GM12878 (cell line): ENCODE results near the gene PLEKHM2.

Experiments used
- CHD1 ChIP-seq: IDR thresholded peaks from 2 replicates; pipeline ENCODE4 v1.6.1; 2012; ENCODE audit warnings: low read depth, low read length, improper control_type of control experiment
- CREB1 ChIP-seq: IDR thresholded peaks from 2 replicates; pipeline ENCODE4 v1.6.1; 2012; ENCODE audit warnings: low read depth, mild to moderate bottlenecking, inconsistent platforms
- CREM ChIP-seq: IDR thresholded peaks from 2 replicates; pipeline ENCODE4 v1.6.1; 2014; ENCODE audit warnings: antibody characterized with exemption, low read depth
- EP300 ChIP-seq, 2 experiments: fragments of 150-350 bp in 1 of 2; IDR thresholded peaks; 2 replicates each; pipeline ENCODE4 v1.6.1; 2011 to 2012; ENCODE audit warnings: low read depth in 2 of 2, low read length in 2 of 2, borderline replicate concordance in 1 of 2, improper control_type of control experiment in 1 of 2, inconsistent platforms in 1 of 2; ENCODE audit not compliant: control insufficient read depth in 1 of 2
- RCOR1 ChIP-seq: conservative IDR thresholded peaks from 2 replicates; pipeline ENCODE4 v1.6.1; 2012; ENCODE audit warnings: low read depth, low read length, improper control_type of control experiment
- SMC3 ChIP-seq: IDR thresholded peaks from 2 replicates; pipeline ENCODE4 v1.6.1; 2011; ENCODE audit warnings: low read length, improper control_type of control experiment, borderline replicate concordance
- TF ChIP-seq, protein P1 (sequence below), 3 experiments: IDR thresholded peaks in 2 of 3; conservative IDR thresholded peaks in 1 of 3; 2 replicates each; pipeline ENCODE4 v1.5.1; 2011; ENCODE audit warnings: low read depth in 3 of 3, low read length in 3 of 3, mild to moderate bottlenecking in 3 of 3, control low read depth in 2 of 3, moderate library complexity in 2 of 3, inconsistent platforms in 1 of 3, mixed read lengths in 1 of 3; ENCODE audit not compliant: control insufficient read depth in 2 of 3, insufficient read depth in 1 of 3; ENCODE audit errors: extremely low read depth in 1 of 3
- TF ChIP-seq, protein P2 (sequence below): fragments of 450-650 bp; IDR thresholded peaks from 2 replicates; pipeline ENCODE4 v1.6.1; 2016; ENCODE audit warnings: mild to moderate bottlenecking, moderate library complexity, borderline replicate concordance

DNA sequence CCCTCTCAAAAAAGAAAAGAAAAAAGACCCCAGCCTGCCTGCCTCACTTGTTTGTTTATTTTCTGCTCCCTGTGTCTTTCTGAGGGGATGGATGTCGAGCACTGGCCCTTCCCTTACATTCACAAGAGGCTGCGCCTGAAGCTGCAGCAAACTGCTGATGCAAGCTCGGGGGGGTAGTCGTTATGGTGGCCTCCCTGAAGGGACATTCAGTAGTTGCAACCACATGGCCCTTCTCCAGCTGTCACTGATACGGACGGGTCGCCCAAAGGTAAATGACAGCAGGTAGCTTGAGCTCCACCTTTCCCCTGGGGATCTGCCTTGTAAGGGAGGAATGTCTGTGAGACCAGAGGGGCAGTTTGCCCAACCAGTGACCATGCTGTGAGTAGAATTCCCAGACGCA is 17.7 kb downstream of the PLEKHM2 start:
- TF ChIP-seq SMC3: no peak
- TF ChIP-seq, protein P1, sequence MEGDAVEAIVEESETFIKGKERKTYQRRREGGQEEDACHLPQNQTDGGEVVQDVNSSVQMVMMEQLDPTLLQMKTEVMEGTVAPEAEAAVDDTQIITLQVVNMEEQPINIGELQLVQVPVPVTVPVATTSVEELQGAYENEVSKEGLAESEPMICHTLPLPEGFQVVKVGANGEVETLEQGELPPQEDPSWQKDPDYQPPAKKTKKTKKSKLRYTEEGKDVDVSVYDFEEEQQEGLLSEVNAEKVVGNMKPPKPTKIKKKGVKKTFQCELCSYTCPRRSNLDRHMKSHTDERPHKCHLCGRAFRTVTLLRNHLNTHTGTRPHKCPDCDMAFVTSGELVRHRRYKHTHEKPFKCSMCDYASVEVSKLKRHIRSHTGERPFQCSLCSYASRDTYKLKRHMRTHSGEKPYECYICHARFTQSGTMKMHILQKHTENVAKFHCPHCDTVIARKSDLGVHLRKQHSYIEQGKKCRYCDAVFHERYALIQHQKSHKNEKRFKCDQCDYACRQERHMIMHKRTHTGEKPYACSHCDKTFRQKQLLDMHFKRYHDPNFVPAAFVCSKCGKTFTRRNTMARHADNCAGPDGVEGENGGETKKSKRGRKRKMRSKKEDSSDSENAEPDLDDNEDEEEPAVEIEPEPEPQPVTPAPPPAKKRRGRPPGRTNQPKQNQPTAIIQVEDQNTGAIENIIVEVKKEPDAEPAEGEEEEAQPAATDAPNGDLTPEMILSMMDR (IDR thresholded peaks at IDR 0.05 in 2 of 3, conservative IDR thresholded peaks at IDR 0.05 in 1 of 3; ENCODE audit: control insufficient read depth in 2 of 3, extremely low read depth in 1 of 3, insufficient read depth in 1 of 3, low read depth in 3 of 3, low read length in 3 of 3): no peak
- TF ChIP-seq CREB1: no peak
- TF ChIP-seq, protein P2, sequence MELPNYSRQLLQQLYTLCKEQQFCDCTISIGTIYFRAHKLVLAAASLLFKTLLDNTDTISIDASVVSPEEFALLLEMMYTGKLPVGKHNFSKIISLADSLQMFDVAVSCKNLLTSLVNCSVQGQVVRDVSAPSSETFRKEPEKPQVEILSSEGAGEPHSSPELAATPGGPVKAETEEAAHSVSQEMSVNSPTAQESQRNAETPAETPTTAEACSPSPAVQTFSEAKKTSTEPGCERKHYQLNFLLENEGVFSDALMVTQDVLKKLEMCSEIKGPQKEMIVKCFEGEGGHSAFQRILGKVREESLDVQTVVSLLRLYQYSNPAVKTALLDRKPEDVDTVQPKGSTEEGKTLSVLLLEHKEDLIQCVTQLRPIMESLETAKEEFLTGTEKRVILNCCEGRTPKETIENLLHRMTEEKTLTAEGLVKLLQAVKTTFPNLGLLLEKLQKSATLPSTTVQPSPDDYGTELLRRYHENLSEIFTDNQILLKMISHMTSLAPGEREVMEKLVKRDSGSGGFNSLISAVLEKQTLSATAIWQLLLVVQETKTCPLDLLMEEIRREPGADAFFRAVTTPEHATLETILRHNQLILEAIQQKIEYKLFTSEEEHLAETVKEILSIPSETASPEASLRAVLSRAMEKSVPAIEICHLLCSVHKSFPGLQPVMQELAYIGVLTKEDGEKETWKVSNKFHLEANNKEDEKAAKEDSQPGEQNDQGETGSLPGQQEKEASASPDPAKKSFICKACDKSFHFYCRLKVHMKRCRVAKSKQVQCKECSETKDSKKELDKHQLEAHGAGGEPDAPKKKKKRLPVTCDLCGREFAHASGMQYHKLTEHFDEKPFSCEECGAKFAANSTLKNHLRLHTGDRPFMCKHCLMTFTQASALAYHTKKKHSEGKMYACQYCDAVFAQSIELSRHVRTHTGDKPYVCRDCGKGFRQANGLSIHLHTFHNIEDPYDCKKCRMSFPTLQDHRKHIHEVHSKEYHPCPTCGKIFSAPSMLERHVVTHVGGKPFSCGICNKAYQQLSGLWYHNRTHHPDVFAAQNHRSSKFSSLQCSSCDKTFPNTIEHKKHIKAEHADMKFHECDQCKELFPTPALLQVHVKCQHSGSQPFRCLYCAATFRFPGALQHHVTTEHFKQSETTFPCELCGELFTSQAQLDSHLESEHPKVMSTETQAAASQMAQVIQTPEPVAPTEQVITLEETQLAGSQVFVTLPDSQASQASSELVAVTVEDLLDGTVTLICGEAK: no peak
- TF ChIP-seq EP300 (IDR thresholded peaks at IDR 0.05; ENCODE audit: borderline replicate concordance in 1 of 2, control insufficient read depth in 1 of 2, low read depth in 2 of 2, low read length in 2 of 2): no peak
- TF ChIP-seq CREM: no peak
- TF ChIP-seq RCOR1: no peak
- no peak for TF ChIP-seq CHD1
